DMS 273 treated with DMSO at 0.1 percent for 48 hours (cell line): ENCODE results near the gene MSI2.

Source experiments
- DNase-seq: peaks from one replicate; lab custom pipeline; 2025; lab: John Stamatoyannopoulos, UW

Gene MSI2

GRCh38 chr17:57343717-57344116, 87.4 kb downstream of the MSI2 start:
- DNase-seq = no peak

GRCh38 chr17:57344261-57344660, 87.9 kb downstream of the MSI2 start:
- DNase-seq = no peak

GRCh38 chr17:57349541-57350247, 93.4 kb downstream of the MSI2 start:
- no peak for DNase-seq

GRCh38 chr17:57350266-57350665, 93.9 kb downstream of the MSI2 start:
- no peak for DNase-seq

GRCh38 chr17:57352665-57353175, 96.4 kb downstream of the MSI2 start:
- DNase-seq = no peak

- no peak for DNase-seq
Measured at GRCh38 chr17:57354673-57355072, 98.3 kb downstream of the MSI2 start.

GRCh38 chr17:57355090-57355859, 99.0 kb downstream of the MSI2 start:
- no peak for DNase-seq

GRCh38 chr17:57356153-57356718, 99.9 kb downstream of the MSI2 start:
- no peak for DNase-seq

GRCh38 chr17:57356719-57357391, 100.5 kb downstream of the MSI2 start:
- DNase-seq = no peak

GRCh38 chr17:57357392-57357784, 101.1 kb downstream of the MSI2 start:
- DNase-seq = no peak

GRCh38 chr17:57357830-57358430, 101.6 kb downstream of the MSI2 start:
- no peak for DNase-seq

GRCh38 chr17:57360266-57360665, 103.9 kb downstream of the MSI2 start:
- DNase-seq = no peak

GRCh38 chr17:57362797-57363556, 106.7 kb downstream of the MSI2 start:
- DNase-seq = no peak

GRCh38 chr17:57363580-57363979, 107.3 kb downstream of the MSI2 start:
- no peak for DNase-seq

- DNase-seq = no peak
Measured at GRCh38 chr17:57363998-57364643, 107.8 kb downstream of the MSI2 start.

- no peak for DNase-seq
Measured at GRCh38 chr17:57365420-57365819, 109.1 kb downstream of the MSI2 start.

GRCh38 chr17:57366177-57366557, 109.8 kb downstream of the MSI2 start:
- DNase-seq = no peak

- no peak for DNase-seq
Measured at GRCh38 chr17:57366558-57367351, 110.4 kb downstream of the MSI2 start.

GRCh38 chr17:57368637-57369336, 112.5 kb downstream of the MSI2 start:
- no peak for DNase-seq
